ENCODE data around the gene SKA3. TPM values are rescaled to one million over a fixed set of nuclear protein-coding genes. Genes with fewer than 3 reads are reported as not detected.

Gene SKA3
- total and polyA plus RNA-seq, 2 of the 13 experiments (the other 11 are each of a cell fraction or from before 2014, with no cell fraction given), result 7.2 to 10.8 TPM

- H3K9me3 ChIP-seq (ENCODE audit: low read length), result no peaks in the 10 kb centered on the region
- ATAC-seq (no peak), DNase-seq (ENCODE audit: low spot score) (no peak), FAIRE-seq (no peak)
- intact Hi-C loops (cut with micrococcal nuclease; ENCODE audit: unreplicated experiment) (no loop called here), in situ Hi-C loops (cut with HindIII; ENCODE audit: extremely low pct_ligation_motif_present, low pct_unique_long_range_greater_than_20kb) (no loop called here)
- no peak for TF ChIP-seq ZNF20 (CRISPR knock-in tag; IDR thresholded peaks at IDR 0.05)
- no peak for TF ChIP-seq ZNF180 (CRISPR knock-in tag; IDR thresholded peaks at IDR 0.05; ENCODE audit: borderline replicate concordance, low read depth)
- no peak for TF ChIP-seq MATR3 (CRISPR knock-in tag; IDR thresholded peaks at IDR 0.05)
- no peak for TF ChIP-seq CSRNP2 (CRISPR knock-in tag; conservative IDR thresholded peaks at IDR 0.05; ENCODE audit: low read depth)
- no peak for TF ChIP-seq XRCC5 (optimal IDR thresholded peaks at IDR 0.05; ENCODE audit: low read length)
- no peak for TF ChIP-seq ZNF329 (CRISPR knock-in tag; IDR thresholded peaks at IDR 0.05; ENCODE audit: low read depth)
- TF ChIP-seq NFYB (CRISPR knock-in tag; IDR thresholded peaks at IDR 0.05), result no peak
- TF ChIP-seq NFE2 (CRISPR knock-in tag; IDR thresholded peaks at IDR 0.05), result no peak
- TF ChIP-seq GABPA (IDR thresholded peaks at IDR 0.05; ENCODE audit: low read depth, low read length), result no peak
- no peak for TF ChIP-seq GABPA (CRISPR knock-in tag; IDR thresholded peaks at IDR 0.05; ENCODE audit: low read depth)
- no peak for TF ChIP-seq NFYC (CRISPR knock-in tag; IDR thresholded peaks at IDR 0.05)
- no peak for TF ChIP-seq ZBTB39 (CRISPR knock-in tag; IDR thresholded peaks at IDR 0.05)
- TF ChIP-seq NR2F1 (CRISPR knock-in tag; IDR thresholded peaks at IDR 0.05), result no peak
- TF ChIP-seq ZBTB7B (CRISPR knock-in tag; IDR thresholded peaks at IDR 0.05), result no peak
- H3K4me1 ChIP-seq (ENCODE audit: insufficient read depth, low read length), result peaks cover 68% of the 10 kb centered on the region
- no peaks in the 10 kb centered on the region for H3K36me3 ChIP-seq (replicated peaks in 1 of 2; ENCODE audit: control insufficient read depth in 1 of 2, insufficient read depth in 2 of 2, low read length in 2 of 2)
- 35% methylated on average over 4 of the region's 4 CpGs for WGBS (ENCODE audit: low lambda C conversion rate)
- no peaks in the 10 kb centered on the region for H4K20me1 ChIP-seq (ENCODE audit: insufficient read depth, low read length)
- BruUV-seq (replicated peaks), result no TSS peak
- H3K4me3 ChIP-seq (replicated peaks in 1 of 3; ENCODE audit: insufficient read depth in 1 of 3, low read depth in 2 of 3, low read length in 3 of 3), result no peak overlapping the region
- no peak overlapping the region for H3K9ac ChIP-seq (ENCODE audit: insufficient read depth, low read depth, low read length)
- ChIA-PET POLR2A (no interaction called here), CTCF (ENCODE audit: low intra/inter-chr PET ratio, low total read pairs) (no interaction called here)
- H3K27ac ChIP-seq (ENCODE audit: extremely low read length, insufficient read depth, low read length), result no peak overlapping the region
- peak overlapping the region; percentile 54 for H2AFZ ChIP-seq (ENCODE audit: low read length)
- no peaks in the 10 kb centered on the region for H3K79me2 ChIP-seq (ENCODE audit: insufficient read depth, low read length)
- no peaks in the 10 kb centered on the region for H3K27me3 ChIP-seq (ENCODE audit: control insufficient read depth in 1 of 2, insufficient read depth in 2 of 2, low read length in 2 of 2)
- H3K4me2 ChIP-seq (ENCODE audit: low read depth, low read length), result no peak overlapping the region
These were observed 70.3 kb downstream of the SKA3 start for GRCh38 chr13:21106089-21106488.
